Stimulated activated CD4-positive, alpha-beta T cell treated with anti-CD3 and anti-CD28 coated beads, Interleukin-1b, Interleukin-23, amount 100 ng/mL, for 1 hour (primary cell): ENCODE measurements around the gene PCDHGA2.
"Not testable (repeated sequence)": the region's sequence is repeated elsewhere in the genome, so short reads cannot be mapped to it uniquely, and the experiment has no call there.

Source experiments
- DNase-seq, 2 donors: peaks; one replicate each; pipeline ENCODE4 v3.0.0-alpha.2; 2020; ENCODE audit warnings: low read depth in 2 of 2

Gene PCDHGA2

GRCh38 chr5:141382469-141383294 lies 44.1 kb downstream of the PCDHGA2 start, which contains the start of gene PCDHGA7:
PCDHGA7 (plus strand) TSS chr5:141382742; CDS start chr5:141382900, 158 bp downstream.
- no peak for DNase-seq

GRCh38 chr5:141383345-141383744 lies 44.8 kb downstream of the PCDHGA2 start:
- DNase-seq = no peak

GRCh38 chr5:141384471-141385267 lies 46.1 kb downstream of the PCDHGA2 start:
- no peak for DNase-seq

GRCh38 chr5:141387557-141388311 lies 49.2 kb downstream of the PCDHGA2 start, which contains the start of gene PCDHGB4:
PCDHGB4 (plus strand) TSS chr5:141387698; CDS start chr5:141387885, 187 bp downstream.
- not testable (repeated sequence) for DNase-seq

GRCh38 chr5:141388661-141389060 lies 50.1 kb downstream of the PCDHGA2 start:
- DNase-seq = no peak

- DNase-seq = no peak
Measured at GRCh38 chr5:141389153-141390042, 50.8 kb downstream of the PCDHGA2 start.

- DNase-seq = no peak
Measured at GRCh38 chr5:141392429-141393198, 54.1 kb downstream of the PCDHGA2 start, which contains the start of gene PCDHGA8. PCDHGA8 (plus strand) TSS chr5:141392633; CDS start chr5:141392814, 181 bp downstream.
